Esophagus (tissue), 2 donors: ENCODE measurements around the gene THADA. TPM values are rescaled to one million over a fixed set of nuclear protein-coding genes. Genes with fewer than 3 reads are reported as not detected.

ENCODE experiments used
- H3K27ac ChIP-seq, 2 donors: one replicate each; pipeline ENCODE4 v1.5.1; 2013; ENCODE audit warnings: low read depth in 2 of 2, mild to moderate bottlenecking in 2 of 2, inconsistent platforms in 1 of 2, low read length in 1 of 2, moderate library complexity in 1 of 2
- H3K27me3 ChIP-seq, 2 donors: one replicate each; pipeline ENCODE4 v1.6.1; 2013; ENCODE audit warnings: low read length in 2 of 2, control low read depth in 1 of 2, mild to moderate bottlenecking in 1 of 2; ENCODE audit not compliant: insufficient read depth in 2 of 2, control insufficient read depth in 1 of 2
- H3K36me3 ChIP-seq, 2 donors: one replicate each; pipeline ENCODE4 v1.6.1; 2013; ENCODE audit warnings: low read length in 1 of 2; ENCODE audit not compliant: control insufficient read depth in 2 of 2, insufficient read depth in 2 of 2
- H3K4me1 ChIP-seq, 2 donors: one replicate each; pipeline ENCODE4 v1.6.1; 2013; ENCODE audit warnings: low read length in 1 of 2; ENCODE audit not compliant: control insufficient read depth in 2 of 2, insufficient read depth in 2 of 2
- H3K4me3 ChIP-seq, 2 donors: one replicate each; pipeline ENCODE4 v1.5.1; 2013; ENCODE audit warnings: low read length in 2 of 2, mild to moderate bottlenecking in 2 of 2, low read depth in 1 of 2, moderate library complexity in 1 of 2
- H3K9me3 ChIP-seq, 2 donors: one replicate each; pipeline ENCODE4 v1.6.1; 2013; ENCODE audit warnings: mild to moderate bottlenecking in 2 of 2, low read depth in 1 of 2, low read length in 1 of 2, moderate library complexity in 1 of 2; ENCODE audit not compliant: control insufficient read depth in 2 of 2, insufficient read depth in 1 of 2
- WGBS, 2 donors: extraction: QIAGEN DNeasy Blood & Tissue Kit; methylation state at CpG; one replicate each; pipeline ENCODE4 v1.1.7; 2013; 5-methylcytosine and 5-hydroxymethylcytosine counted together
- polyA plus RNA-seq, 2 donors: library from polyadenylated mRNA; stranded (reverse); fragments of 200-250 nt; gene quantifications; one replicate each; pipeline ENCODE4 v1.2.3, GENCODE V29; 2013
- donor health status: healthy with polysubstance abuse.
- donor health status: Bipolar disorder and iron deficiency.

Gene THADA
- polyA plus RNA-seq, 2 donors, result 8.3 to 13.2 TPM

GRCh38 chr2:43622931-43623451, 27.2 kb upstream of the THADA start:
- Histone ChIP-seq H3K4me3 (no peak overlapping the region), H3K9me3 (no peaks in the 10 kb centered on the region), H3K4me1 (no peaks in the 10 kb centered on the region), H3K27ac (no peak overlapping the region), H3K27me3 (no peaks in the 10 kb centered on the region), H3K36me3 (no peaks in the 10 kb centered on the region)
- 49 to 52% methylated on average over 6 of the region's 6 CpGs for WGBS, 2 donors

GRCh38 chr2:43619511-43619910, 23.7 kb upstream of the THADA start:
- H3K4me3 ChIP-seq, result no peak overlapping the region
- H3K36me3 ChIP-seq, result no peaks in the 10 kb centered on the region
- WGBS, 2 donors, result 93 to 96% methylated on average over 10 of the region's 10 CpGs

GRCh38 chr2:43616967-43617680, 21.3 kb upstream of the THADA start:
- no peaks in the 10 kb centered on the region for H3K4me1 ChIP-seq
- H3K27ac ChIP-seq, result no peak overlapping the region
- H3K36me3 ChIP-seq, result no peaks in the 10 kb centered on the region
- H3K9me3 ChIP-seq, result no peaks in the 10 kb centered on the region
- H3K4me3 ChIP-seq, result no peak overlapping the region
- no peaks in the 10 kb centered on the region for H3K27me3 ChIP-seq
- 78 to 82% methylated on average over 5 of the region's 5 CpGs for WGBS, 2 donors

More at GRCh38 chr2:43619511-43619910, 23.7 kb upstream of the THADA start:
- no peaks in the 10 kb centered on the region for H3K4me1 ChIP-seq
- no peaks in the 10 kb centered on the region for H3K27me3 ChIP-seq
- H3K27ac ChIP-seq, result no peak overlapping the region
- H3K9me3 ChIP-seq, result no peaks in the 10 kb centered on the region

GRCh38 chr2:43612944-43613343, 17.1 kb upstream of the THADA start:
- no peak overlapping the region for H3K27ac ChIP-seq
- no peaks in the 10 kb centered on the region for H3K9me3 ChIP-seq
- H3K4me1 ChIP-seq, result no peaks in the 10 kb centered on the region
- H3K4me3 ChIP-seq, result no peak overlapping the region
- WGBS, 2 donors, result 77 to 86% methylated on average over 7 of the region's 7 CpGs
- no peaks in the 10 kb centered on the region for H3K36me3 ChIP-seq
- no peaks in the 10 kb centered on the region for H3K27me3 ChIP-seq

GRCh38 chr2:43611987-43612894, 16.4 kb upstream of the THADA start:
- Histone ChIP-seq H3K27me3 (no peaks in the 10 kb centered on the region), H3K4me1 (no peaks in the 10 kb centered on the region), H3K27ac (no peak overlapping the region), H3K9me3 (no peaks in the 10 kb centered on the region), H3K36me3 (no peaks in the 10 kb centered on the region), H3K4me3 (no peak overlapping the region)
- 59 to 61% methylated on average over 13 to 14 of the region's 14 CpGs for WGBS, 2 donors

- 87 to 95% methylated on average over 4 of the region's 4 CpGs for WGBS, 2 donors
- no peaks in the 10 kb centered on the region for H3K9me3 ChIP-seq
- no peaks in the 10 kb centered on the region for H3K27me3 ChIP-seq
- H3K36me3 ChIP-seq, result no peaks in the 10 kb centered on the region
- no peak overlapping the region for H3K27ac ChIP-seq
- H3K4me1 ChIP-seq, result no peaks in the 10 kb centered on the region
- H3K4me3 ChIP-seq, result no peak overlapping the region
Measured at GRCh38 chr2:43610361-43610760, 14.5 kb upstream of the THADA start.

GRCh38 chr2:43609290-43609918, 13.6 kb upstream of the THADA start:
- Histone ChIP-seq H3K27ac (no peak overlapping the region), H3K27me3 (no peaks in the 10 kb centered on the region), H3K9me3 (no peaks in the 10 kb centered on the region), H3K4me3 (no peak overlapping the region), H3K4me1 (no peaks in the 10 kb centered on the region), H3K36me3 (no peaks in the 10 kb centered on the region)
- 42 to 47% methylated on average over 6 of the region's 6 CpGs for WGBS, 2 donors

GRCh38 chr2:43605851-43606250, 10.0 kb upstream of the THADA start:
- Histone ChIP-seq H3K4me1 (no peaks in the 10 kb centered on the region), H3K36me3 (no peaks in the 10 kb centered on the region), H3K27me3 (no peaks in the 10 kb centered on the region), H3K27ac (no peak overlapping the region), H3K9me3 (no peaks in the 10 kb centered on the region), H3K4me3 (no peak overlapping the region)
- 91 to 93% methylated on average over 5 of the region's 5 CpGs for WGBS, 2 donors

GRCh38 chr2:43605079-43605655, 9.3 kb upstream of the THADA start:
- H3K4me1 ChIP-seq, result no peaks in the 10 kb centered on the region
- H3K27me3 ChIP-seq, result no peaks in the 10 kb centered on the region
- H3K4me3 ChIP-seq, result no peak overlapping the region
- no peaks in the 10 kb centered on the region for H3K9me3 ChIP-seq
- WGBS, 2 donors, result 5 to 7% methylated on average over 2 of the region's 2 CpGs
- no peaks in the 10 kb centered on the region for H3K36me3 ChIP-seq
- H3K27ac ChIP-seq, result no peak overlapping the region
